Measurements from ENCODE around the gene C16orf96. TPM values are rescaled to one million over a fixed set of nuclear protein-coding genes. Genes with fewer than 3 reads are reported as not detected.

The C16orf96 gene
- under 1 TPM; 0.17 to 0.18 TPM for total RNA-seq
- polyA plus RNA-seq (ENCODE audit: insufficient read length in 6 of 6), result under 1 TPM; 0.19 to 0.45 (median 0.38) TPM
- long read RNA-seq, donor 1, result 0 reads
- long read RNA-seq, donor 2, result 0 reads
- long read RNA-seq, donor 3, result 0 reads
- long read RNA-seq, donor 4, result 0 reads
- long read RNA-seq, donor 5, result 0 reads
- long read RNA-seq, donor 6, result 0 reads
- long read RNA-seq, donor 7, result 0 reads
- long read RNA-seq, donor 8, result 0 reads
- long read RNA-seq, donor 9, result 0 reads
- long read RNA-seq, donor 10, result 0 reads
- long read RNA-seq, donor 11, result 0 reads
- long read RNA-seq, donor 12, result 0 reads

DNA sequence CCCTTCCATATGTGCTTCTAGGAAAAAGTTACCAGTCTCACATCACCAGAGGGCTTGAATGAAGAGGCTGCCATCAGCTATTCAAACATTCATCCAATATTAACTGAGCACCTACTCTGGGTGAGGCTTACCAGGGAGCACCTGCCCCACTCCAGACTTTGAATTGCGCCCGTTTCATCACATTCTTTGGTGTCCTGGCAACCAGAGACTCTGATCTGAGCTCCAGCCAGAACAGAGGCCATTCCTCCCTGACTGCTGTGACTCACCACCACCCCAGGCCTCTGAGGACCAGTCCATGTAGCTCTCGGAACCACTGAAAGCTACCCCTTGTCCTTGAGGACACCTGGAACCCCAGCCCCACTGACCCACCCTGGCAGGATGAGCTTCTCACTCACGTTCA is at the start of gene C16orf96:
C16orf96 (plus strand) TSS at position 229 of the 400 bp plus-strand sequence; CDS start at position 379, 150 bp downstream.
- no peaks in the 10 kb centered on the region for H3K27me3 ChIP-seq
- H3K4me1 ChIP-seq, result no peaks in the 10 kb centered on the region
- H3K27ac ChIP-seq, result no peak within 1 kb of the TSS
- no peak within 1 kb of the TSS for H3K4me3 ChIP-seq
- no peaks in the 10 kb centered on the region for H3K36me3 ChIP-seq
- ATAC-seq (peak; percentile 58), DNase-seq (no peak)
- intact Hi-C loops (cut with DNase I), result no loop called here
- TF ChIP-seq, protein P1, sequence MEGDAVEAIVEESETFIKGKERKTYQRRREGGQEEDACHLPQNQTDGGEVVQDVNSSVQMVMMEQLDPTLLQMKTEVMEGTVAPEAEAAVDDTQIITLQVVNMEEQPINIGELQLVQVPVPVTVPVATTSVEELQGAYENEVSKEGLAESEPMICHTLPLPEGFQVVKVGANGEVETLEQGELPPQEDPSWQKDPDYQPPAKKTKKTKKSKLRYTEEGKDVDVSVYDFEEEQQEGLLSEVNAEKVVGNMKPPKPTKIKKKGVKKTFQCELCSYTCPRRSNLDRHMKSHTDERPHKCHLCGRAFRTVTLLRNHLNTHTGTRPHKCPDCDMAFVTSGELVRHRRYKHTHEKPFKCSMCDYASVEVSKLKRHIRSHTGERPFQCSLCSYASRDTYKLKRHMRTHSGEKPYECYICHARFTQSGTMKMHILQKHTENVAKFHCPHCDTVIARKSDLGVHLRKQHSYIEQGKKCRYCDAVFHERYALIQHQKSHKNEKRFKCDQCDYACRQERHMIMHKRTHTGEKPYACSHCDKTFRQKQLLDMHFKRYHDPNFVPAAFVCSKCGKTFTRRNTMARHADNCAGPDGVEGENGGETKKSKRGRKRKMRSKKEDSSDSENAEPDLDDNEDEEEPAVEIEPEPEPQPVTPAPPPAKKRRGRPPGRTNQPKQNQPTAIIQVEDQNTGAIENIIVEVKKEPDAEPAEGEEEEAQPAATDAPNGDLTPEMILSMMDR (IDR thresholded peaks at IDR 0.05), result no peak
- H3K9me3 ChIP-seq, result no peaks in the 10 kb centered on the region

DNA sequence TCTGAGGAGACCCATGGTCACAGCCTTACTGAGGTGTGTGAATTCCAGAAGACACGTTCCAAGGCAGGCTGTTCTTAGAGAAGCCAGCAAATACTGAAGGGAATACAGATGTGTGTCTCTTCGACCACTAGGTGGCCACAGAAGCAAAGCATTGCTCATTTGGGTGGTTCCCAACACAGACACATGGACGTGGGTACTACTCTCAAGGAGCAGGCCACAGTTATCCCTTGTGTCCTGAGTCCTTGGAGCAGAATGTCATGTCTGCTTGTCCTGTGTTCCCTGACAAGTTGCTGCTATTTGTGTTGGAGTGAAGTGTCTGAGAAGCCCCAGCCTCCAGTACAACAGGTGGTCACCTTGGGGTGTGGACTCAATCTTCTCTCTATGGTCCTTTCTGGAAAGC is 49.7 kb upstream of the C16orf96 start:
- H3K36me3 ChIP-seq, result peaks cover 5 to 47% of the 10 kb centered on the region in 2 donors
- H3K4me1 ChIP-seq, result peaks cover 3 to 53% of the 10 kb centered on the region in 2 donors
- intact Hi-C loops (cut with DNase I), result loop anchor here in 1 of 2 donors (5.0 kb wide), 1 partner anchor 41 kb away; no protein-coding TSS in a partner anchor
- no peaks in the 10 kb centered on the region for H3K27me3 ChIP-seq
- peak overlapping the region in 1 of 2 donors; percentile 79 for H3K27ac ChIP-seq
- H3K9me3 ChIP-seq, result no peaks in the 10 kb centered on the region
- ATAC-seq (peak; percentile 86), DNase-seq (peak in 2 of 4 donors; percentile 53 to 79)
- no peak overlapping the region for H3K4me3 ChIP-seq
- TF ChIP-seq, protein P1 (IDR thresholded peaks at IDR 0.05), result peak; percentile 77 to 82

DNA sequence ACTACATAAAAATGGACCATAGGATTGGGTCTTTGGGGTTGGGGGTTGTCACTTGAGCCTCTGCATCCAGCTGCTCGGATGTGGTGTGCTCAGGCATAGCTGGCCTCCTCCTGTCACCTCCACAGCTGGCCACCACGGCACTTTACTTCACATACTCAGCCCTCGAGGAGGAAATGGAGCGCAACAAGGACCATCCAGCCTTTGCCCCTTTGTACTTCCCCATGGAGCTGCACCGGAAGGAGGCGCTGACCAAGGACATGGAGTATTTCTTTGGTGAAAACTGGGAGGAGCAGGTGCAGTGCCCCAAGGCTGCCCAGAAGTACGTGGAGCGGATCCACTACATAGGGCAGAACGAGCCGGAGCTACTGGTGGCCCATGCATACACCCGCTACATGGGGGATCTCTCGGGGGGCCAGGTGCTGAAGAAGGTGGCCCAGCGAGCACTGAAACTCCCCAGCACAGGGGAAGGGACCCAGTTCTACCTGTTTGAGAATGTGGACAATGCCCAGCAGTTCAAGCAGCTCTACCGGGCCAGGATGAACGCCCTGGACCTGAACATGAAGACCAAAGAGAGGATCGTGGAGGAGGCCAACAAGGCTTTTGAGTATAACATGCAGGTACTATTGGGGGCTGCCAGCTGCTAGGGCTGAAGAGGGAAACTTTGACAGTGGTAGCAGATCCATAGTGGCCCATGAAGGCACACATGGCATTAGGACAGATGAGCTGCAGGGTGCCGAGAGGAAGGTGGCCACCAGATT is 48.4 kb upstream of the C16orf96 start:
- ATAC-seq, result no peak
- H3K36me3 ChIP-seq, result peaks cover 5 to 60% of the 10 kb centered on the region in 2 donors
- intact Hi-C loops (cut with DNase I), result loop anchor here in 1 of 2 donors (5.0 kb wide), 1 partner anchor 40 kb away; no protein-coding TSS in a partner anchor

DNA sequence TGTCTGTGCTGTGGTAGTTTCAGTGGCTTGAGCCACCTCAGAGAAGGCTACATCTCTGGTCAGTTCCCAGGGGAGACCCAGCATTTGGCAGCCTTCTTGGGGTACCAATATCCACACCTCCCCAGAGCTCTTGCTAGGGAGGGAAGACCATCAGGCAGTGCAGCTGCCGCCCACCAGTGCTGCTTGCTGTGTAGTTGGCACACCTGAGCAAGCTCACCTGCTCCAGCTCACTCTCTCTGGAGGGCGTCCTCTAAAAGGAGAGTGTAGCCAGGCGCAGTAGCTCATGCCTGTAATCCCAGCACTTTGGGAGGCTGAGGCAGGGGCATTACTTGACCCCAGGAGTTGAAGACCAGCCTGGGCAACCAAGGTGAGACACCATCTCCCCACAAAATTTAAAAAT is 47.3 kb upstream of the C16orf96 start:
- Histone ChIP-seq H3K4me1 (peaks cover 9 to 55% of the 10 kb centered on the region in 2 donors), H3K27me3 (no peaks in the 10 kb centered on the region), H3K27ac (no peak overlapping the region), H3K4me3 (no peak overlapping the region), H3K36me3 (peaks cover 5 to 70% of the 10 kb centered on the region in 2 donors), H3K9me3 (no peaks in the 10 kb centered on the region)
- DNase-seq (no peak), ATAC-seq (no peak)
- intact Hi-C loops (cut with DNase I), result loop anchor here in 1 of 2 donors (5.0 kb wide), 1 partner anchor 38 kb away; no protein-coding TSS in a partner anchor
- TF ChIP-seq, protein P1 (IDR thresholded peaks at IDR 0.05), result no peak

More for the DNA sequence above, 48.4 kb upstream of the C16orf96 start:
- no peak for DNase-seq
- Histone ChIP-seq H3K9me3 (no peaks in the 10 kb centered on the region), H3K4me1 (peaks cover 2 to 47% of the 10 kb centered on the region in 2 donors), H3K27me3 (no peaks in the 10 kb centered on the region), H3K4me3 (no peak overlapping the region), H3K27ac (no peak overlapping the region)
- TF ChIP-seq, protein P1 (IDR thresholded peaks at IDR 0.05), result no peak

DNA sequence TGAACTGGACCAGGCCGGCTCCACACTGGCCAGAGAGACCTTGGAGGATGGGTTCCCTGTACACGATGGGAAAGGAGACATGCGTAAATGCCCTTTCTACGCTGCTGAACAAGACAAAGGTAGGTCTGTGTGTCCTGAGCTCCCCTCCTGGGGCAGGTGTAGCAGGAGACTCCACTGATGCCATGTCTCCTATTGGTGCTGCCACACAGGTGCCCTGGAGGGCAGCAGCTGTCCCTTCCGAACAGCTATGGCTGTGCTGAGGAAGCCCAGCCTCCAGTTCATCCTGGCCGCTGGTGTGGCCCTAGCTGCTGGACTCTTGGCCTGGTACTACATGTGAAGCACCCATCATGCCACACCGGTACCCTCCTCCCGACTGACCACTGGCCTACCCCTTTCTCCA is 46.7 kb upstream of the C16orf96 start:
- no peak for ATAC-seq

More for the DNA sequence above, 46.7 kb upstream of the C16orf96 start:
- Histone ChIP-seq H3K9me3 (no peaks in the 10 kb centered on the region), H3K27ac (no peak overlapping the region), H3K4me3 (no peak overlapping the region), H3K36me3 (peaks cover 5 to 70% of the 10 kb centered on the region in 2 donors), H3K27me3 (no peaks in the 10 kb centered on the region), H3K4me1 (peaks cover 15 to 55% of the 10 kb centered on the region in 2 donors)
- intact Hi-C loops (cut with DNase I), result loop anchor here in 1 of 2 donors (5.0 kb wide), 1 partner anchor 38 kb away; no protein-coding TSS in a partner anchor
- no peak for DNase-seq
- TF ChIP-seq, protein P1 (IDR thresholded peaks at IDR 0.05), result no peak

Measured in left lung (tissue), 14 donors.